GM04504 (cell line): ENCODE results near the gene BCL2L13.
A peak's percentile ranks its signal among the peaks of the same experiment; 100 is the strongest.
"Not testable (repeated sequence)": the region's sequence is repeated elsewhere in the genome, so short reads cannot be mapped to it uniquely, and the experiment has no call there.

Experiments
- DNase-seq: peaks from one replicate; pipeline ENCODE4 v3.0.0-alpha.2; 2012; ENCODE audit warnings: low read depth

The BCL2L13 gene

GRCh38 chr22:17636850-17637249 is 1.7 kb upstream of the BCL2L13 start:
- DNase-seq: not testable (repeated sequence)

- no peak for DNase-seq
These were observed 921 bp upstream of the BCL2L13 start for GRCh38 chr22:17637490-17638181.

- no peak for DNase-seq
These were observed 450 bp upstream of the BCL2L13 start for GRCh38 chr22:17638182-17638431.

GRCh38 chr22:17639247-17639741 is 737 bp downstream of the BCL2L13 start:
- DNase-seq: peak; percentile 39

- DNase-seq: no peak
These were observed 2.7 kb downstream of the BCL2L13 start for GRCh38 chr22:17641269-17641668.

- DNase-seq: not testable (repeated sequence)
These were observed 3.8 kb downstream of the BCL2L13 start for GRCh38 chr22:17642357-17642756.

- no peak for DNase-seq
These were observed 8.9 kb downstream of the BCL2L13 start for GRCh38 chr22:17647452-17647851.

GRCh38 chr22:17647991-17648390 is 9.4 kb downstream of the BCL2L13 start:
- DNase-seq: no peak

- no peak for DNase-seq
These were observed 10.0 kb downstream of the BCL2L13 start for GRCh38 chr22:17648569-17648968.

- DNase-seq: no peak
These were observed 16.7 kb downstream of the BCL2L13 start for GRCh38 chr22:17655289-17655688.

- DNase-seq: no peak
These were observed 18.4 kb downstream of the BCL2L13 start for GRCh38 chr22:17656870-17657395.

GRCh38 chr22:17664414-17665055 is 26.0 kb downstream of the BCL2L13 start:
- no peak for DNase-seq

GRCh38 chr22:17665248-17665647 is 26.7 kb downstream of the BCL2L13 start:
- DNase-seq: no peak

- no peak for DNase-seq
These were observed 27.3 kb downstream of the BCL2L13 start for GRCh38 chr22:17665854-17666253.

- not testable (repeated sequence) for DNase-seq
These were observed 33.0 kb downstream of the BCL2L13 start for GRCh38 chr22:17671521-17672092.

GRCh38 chr22:17672417-17672991 is 33.9 kb downstream of the BCL2L13 start:
- no peak for DNase-seq

GRCh38 chr22:17674152-17674551 is 35.6 kb downstream of the BCL2L13 start:
- DNase-seq: no peak

- DNase-seq: no peak
These were observed 37.0 kb downstream of the BCL2L13 start for GRCh38 chr22:17675584-17675983.

- DNase-seq: no peak
These were observed 40.3 kb downstream of the BCL2L13 start for GRCh38 chr22:17678817-17679385.

GRCh38 chr22:17684245-17684644 is 45.7 kb downstream of the BCL2L13 start:
- DNase-seq: no peak

GRCh38 chr22:17692841-17693240 is 54.3 kb downstream of the BCL2L13 start:
- DNase-seq: no peak

- DNase-seq: no peak
These were observed 55.6 kb downstream of the BCL2L13 start for GRCh38 chr22:17694193-17694592.

- no peak for DNase-seq
These were observed 56.2 kb downstream of the BCL2L13 start for GRCh38 chr22:17694752-17695151.
